Inflammatory macrophage treated with lipopolysaccharide for 4 hours (primary cell): ENCODE data around the gene RSPH1.
"Not testable (repeated sequence)": the region's sequence is repeated elsewhere in the genome, so short reads cannot be mapped to it uniquely, and the experiment has no call there.

ENCODE experiments used
- DNase-seq: peaks from one replicate; pipeline ENCODE4 v3.0.0-alpha.2; 2020

The RSPH1 gene

GRCh38 chr21:42480736-42481135, 15.3 kb downstream of the RSPH1 start:
- DNase-seq = no peak

DNA sequence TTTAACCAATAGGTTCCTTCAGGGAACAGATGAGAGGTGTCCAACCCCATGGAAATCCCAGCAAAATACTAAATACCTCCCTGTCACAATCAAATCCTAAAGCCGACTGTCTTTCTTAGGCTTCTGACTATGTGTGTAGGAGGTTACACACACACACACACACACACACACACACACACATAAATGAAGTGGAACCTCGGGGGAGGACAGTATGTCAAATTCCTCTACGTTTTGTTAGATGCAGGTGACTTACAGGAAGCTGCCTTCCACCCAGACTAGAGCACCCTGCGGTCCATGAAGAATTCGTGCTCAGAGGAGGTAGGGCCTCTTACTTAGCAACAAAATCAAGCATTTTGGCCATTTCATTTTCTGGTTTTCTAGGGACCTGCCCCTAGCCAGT, 16.4 kb downstream of the RSPH1 start:
- no peak for DNase-seq

DNA sequence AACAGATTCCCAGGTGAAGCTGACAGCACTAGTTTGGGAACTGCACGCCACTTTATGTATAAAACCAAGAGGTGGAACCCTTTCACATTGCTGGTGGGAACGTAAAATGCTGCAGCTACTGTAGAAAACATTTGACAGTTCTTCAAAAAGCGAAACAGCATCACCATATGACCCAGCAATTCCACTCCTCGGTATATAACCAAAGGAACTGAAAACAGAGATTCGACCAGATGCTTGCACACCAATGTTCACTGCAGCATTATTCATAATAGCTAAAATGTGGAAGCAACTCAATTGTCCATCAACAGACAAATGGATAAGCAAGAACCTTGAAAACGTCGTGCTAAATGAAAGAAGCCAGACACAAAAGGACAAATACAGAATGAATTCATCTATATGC, 17.5 kb downstream of the RSPH1 start:
- no peak for DNase-seq

GRCh38 chr21:42476388-42477331, 19.4 kb downstream of the RSPH1 start:
- no peak for DNase-seq

DNA sequence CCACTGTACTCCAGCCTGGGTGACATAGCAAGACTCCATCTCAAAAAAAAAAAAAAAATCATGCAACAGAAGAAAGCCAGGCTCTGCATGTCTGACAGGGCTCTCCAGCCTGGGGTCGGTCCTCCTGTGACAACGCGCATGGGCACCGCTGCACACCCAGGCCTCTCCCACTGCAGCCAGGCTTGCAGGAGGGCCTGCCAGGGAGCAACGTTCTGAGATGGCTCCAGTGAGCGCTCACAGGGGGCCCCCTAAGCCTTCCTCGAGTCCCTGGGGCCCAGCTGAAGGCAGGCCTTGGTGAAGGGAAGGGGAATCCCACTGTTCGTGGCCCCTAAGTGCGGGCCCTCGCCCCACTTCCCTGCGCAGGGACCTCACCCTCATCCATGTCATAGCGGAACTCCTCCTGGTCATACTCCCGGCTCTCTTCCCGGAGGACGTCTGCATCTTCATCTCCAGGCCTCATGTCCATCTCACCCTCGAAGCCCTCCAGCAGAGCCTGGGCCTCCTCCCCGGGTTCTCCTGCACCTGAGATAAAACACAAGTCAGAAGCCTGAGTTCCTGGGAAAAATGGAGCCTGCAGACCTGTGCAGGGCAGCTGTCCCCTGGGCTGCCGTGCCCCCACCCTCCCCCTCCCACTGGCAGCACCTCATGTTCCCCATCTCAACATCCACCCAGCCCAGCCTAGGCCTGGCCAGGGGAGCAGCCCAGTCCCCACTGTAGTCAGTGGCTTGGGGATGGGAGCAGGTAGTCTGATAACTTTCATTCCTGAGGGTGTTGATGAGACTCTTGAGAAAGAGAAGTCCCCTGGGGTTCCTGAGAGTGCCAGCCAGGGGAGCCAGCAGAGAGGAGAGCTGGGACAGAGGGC, 20.3 kb downstream of the RSPH1 start:
- no peak for DNase-seq

DNA sequence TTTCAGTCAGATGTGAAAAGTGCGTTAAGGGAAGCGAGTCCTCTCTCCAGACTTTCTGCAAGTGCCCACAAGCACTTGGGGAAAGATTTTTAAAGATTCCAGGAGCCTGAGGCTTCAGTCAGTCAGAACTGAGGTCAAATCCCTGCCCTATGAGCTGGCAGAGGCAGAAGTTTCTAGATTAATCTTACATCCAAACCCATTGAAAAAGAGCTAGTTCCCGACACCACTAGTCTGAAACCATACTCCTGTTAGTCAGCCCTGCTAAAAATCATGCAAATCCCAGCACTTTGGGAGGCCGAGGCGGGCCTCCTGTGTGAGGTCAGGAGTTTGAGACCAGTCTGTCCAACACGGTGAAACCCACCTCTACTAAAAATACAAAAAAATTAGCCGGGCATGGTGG, 21.0 kb downstream of the RSPH1 start:
- DNase-seq = no peak

DNA sequence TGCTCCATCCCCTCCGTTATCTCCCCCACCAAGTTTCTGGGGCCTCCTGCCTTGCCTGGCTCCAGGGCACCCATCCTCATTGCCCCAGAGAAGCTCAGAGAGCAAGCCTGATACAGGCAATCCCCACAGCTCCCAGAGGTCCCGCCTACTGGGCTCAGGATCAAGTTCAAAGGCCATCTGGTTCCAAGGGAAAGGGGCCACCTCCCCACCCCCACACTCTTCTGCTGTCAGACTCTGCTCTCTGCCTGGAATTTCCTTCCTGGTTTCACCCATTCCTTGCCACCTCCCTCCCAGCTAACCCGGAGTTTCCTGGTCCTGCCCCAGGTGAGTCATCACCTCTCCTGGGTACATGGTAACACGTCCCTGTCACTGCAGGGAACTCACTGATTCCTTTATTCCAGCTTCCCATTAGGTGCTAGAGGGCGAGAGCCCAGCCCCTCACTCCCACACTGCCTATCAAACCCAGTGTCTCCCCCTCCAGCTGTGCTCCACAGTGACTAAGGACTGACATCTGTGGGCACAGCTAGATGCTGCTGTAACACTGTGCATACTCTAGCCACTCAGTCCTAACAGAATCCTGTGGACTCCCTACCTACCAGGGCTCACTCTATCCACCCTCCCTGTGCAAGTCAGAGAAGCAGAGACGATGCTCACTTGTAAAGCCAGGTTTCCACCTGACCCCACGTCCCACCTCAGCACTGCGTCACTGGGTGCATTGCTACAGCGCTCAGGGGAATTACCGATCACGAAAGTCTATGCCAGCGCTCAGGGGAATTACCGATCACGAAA, 21.8 kb downstream of the RSPH1 start:
- no peak for DNase-seq

DNA sequence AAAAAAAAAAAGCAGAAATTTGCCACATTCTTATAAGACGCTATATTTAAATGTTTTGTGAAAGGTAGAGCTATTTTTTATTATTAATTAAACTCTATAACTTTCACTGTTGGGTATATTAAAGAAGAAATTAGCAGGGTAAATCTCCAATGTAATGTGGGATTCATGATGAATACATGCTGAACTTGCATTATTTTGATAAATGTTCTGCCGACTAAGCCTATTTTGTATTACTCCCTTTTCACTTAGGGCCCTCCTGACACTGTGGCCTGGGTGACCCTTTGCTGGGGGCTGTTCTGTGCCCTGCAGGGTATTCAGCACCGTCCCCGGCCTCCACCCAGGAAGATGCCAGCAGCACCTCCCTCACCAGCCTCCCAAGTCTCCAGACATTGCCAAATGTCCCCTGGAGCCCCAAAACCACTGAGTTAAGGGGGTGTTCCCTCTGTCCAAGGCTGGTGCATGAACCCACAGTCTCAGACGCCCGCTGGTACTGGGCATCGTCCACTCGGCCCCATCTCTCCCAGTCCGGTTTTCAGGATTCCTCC, 22.5 kb downstream of the RSPH1 start:
- DNase-seq = no peak

DNA sequence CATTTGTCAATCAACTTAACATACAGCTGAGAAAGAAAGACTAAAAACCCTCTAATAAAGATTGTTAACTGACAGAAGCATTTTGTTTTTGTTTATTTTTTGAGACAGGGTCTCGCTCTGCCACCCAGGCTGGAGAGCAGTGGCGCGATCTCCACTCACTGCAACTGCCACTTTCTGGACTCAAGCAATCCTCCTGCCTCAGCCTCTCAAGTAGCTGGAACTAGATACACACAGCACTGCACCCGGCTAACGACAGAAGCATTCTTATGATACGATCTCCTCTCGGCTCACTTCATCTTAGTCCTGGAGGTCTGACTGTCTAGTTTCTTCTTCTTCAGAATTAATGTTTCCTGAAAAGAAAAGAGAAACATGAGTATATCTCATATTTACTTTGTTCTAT, 23.5 kb downstream of the RSPH1 start:
- no peak for DNase-seq

- no peak for DNase-seq
These were observed 24.2 kb downstream of the RSPH1 start for GRCh38 chr21:42471716-42472330.

GRCh38 chr21:42471206-42471605, 24.8 kb downstream of the RSPH1 start:
- no peak for DNase-seq

DNA sequence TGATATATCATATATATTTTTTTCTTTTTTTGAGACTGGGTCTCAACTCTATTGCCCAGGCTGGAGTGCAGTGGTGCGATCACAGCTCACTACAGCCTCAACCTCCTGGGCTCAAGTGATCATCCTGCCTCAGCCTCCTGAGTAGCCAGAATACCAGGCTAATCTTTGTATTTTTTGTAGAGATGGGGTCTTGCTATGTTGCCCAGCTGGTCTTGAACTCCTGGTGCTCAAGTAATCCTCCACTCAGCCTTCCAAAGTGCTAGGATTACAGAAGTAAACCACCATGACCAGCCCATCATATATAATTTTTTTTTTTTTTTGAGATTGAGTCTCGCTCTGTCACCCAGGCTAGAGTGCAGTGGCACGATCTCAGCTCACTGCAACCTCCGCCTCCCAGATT, 26.3 kb downstream of the RSPH1 start:
- DNase-seq = not testable (repeated sequence)

GRCh38 chr21:42469272-42469671, 26.8 kb downstream of the RSPH1 start:
- no peak for DNase-seq

DNA sequence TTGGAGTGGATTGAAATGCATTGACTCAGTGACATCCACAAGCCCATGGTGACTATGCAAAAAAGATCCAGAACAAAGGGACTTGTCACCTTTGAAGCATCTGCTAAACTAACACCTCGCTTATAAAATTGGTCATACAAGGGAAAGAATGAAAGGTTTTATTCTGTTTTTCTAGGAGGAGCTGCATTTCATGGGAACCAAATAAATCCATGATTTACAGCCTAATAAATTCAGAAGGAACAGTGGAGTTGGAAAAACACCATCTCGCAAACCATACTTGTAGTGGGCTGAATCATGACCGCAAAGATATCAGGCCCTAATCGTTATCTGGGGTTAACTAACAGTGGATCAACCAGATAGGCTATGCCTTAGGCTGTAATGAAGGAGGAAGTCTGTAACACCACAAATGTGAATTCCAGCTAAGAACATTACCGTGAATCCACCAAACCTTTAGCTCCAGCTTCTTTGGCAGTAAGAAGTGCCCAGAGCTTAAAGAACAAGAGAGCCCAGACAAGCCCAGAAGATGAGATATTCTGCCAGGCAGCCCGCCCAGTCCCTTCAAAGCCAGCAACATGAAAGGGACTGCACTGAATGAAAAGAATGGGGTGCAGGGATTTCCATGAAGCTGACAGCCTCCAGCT, 27.4 kb downstream of the RSPH1 start:
- DNase-seq = no peak

DNA sequence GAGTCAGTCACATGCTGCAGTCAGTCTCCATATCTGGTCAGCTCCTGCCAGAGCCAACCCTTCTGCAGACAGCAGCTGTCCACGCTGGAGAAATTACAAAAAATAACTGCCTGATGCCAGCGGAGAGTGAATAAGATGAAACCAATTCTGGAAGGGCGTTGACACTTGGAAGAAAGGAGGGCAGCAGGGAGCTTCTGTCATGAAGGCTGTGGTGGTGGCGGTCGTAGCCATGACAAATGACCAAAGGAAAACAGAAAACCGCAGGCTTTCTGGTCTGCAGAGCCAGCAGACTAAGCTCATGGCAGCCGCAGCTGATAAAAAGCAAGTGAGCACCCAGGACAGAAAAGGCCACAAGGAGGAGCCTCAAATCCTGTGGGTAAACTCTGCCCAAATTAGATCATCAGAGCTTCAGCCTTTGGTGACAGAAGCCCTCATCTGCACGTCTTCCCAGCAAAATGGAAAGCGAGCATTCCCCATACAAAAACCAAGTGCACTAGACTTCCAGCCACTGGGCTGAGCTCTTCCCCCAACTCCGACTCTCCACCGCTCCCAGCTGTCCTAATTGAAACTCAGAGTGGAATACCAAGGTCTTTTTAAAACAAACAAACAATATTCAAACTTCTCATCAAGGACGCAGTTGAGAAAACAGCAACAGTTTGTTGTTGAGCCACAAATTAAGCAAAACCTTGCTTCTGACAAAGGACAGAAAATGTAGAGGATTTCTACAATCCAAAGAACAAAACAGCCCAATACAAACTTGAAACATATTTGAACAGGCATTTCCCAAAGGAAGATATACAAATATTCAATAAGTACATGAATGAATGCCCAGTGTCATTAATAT, 28.7 kb downstream of the RSPH1 start:
- peak; percentile 64 for DNase-seq

DNA sequence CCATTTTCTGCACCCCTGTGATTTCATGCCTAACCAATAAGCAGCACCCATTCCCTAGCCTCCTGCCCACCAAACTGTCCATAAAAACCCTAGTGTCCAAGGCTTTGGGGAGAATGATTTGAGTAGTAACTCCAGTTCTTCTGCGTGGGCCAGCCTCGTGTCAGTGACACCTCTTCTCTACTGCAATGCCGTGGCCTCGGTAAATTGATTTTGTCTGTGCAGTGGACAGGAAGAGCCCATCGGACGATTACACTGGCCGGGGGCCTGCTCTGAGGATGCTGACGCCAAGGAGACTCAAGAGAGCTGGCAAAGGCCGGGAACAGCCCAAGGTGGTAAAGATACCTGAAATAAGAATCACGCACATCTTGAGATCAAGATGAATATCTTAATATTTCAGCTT, 29.3 kb downstream of the RSPH1 start:
- no peak for DNase-seq

- DNase-seq = peak; percentile 33
These were observed 30.3 kb downstream of the RSPH1 start for GRCh38 chr21:42465803-42466127.

DNA sequence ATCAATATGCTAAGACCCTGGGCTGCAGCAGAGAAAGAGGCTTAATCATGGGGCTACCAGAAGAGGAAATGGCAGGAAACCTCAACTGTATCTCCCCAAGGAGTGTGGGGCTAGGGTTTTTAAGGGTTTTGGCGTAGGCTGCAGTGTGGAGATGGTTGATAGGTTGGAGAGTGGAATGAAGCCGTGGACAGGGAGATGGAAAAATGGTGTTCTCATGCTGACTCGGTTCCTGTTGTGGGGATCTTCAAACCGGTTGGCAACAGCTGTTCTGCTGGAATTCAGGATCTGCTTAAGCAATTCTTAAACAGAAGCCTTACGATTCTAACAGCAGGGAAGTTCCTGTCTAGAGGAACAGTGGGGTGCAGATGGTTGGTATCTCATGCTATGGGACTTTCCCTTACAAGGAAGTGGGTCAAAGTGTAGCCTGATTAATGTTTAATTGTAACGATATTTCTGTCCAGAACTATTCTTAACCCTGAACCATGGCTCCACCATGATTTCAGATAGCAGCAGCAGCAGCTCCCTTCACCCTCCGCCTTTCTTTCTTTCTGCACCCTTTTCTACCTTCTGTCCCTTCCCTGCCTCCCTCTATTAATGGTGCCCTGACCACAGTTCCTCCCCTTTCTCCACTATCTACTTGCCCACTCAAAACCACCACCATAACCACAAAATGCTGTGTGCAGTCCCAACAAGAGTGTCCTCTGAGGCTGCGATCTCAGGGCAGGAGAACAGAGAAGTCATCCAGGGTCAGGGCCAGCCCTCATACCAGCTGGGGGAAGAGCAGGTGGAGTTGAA, 30.8 kb downstream of the RSPH1 start:
- peak; percentile 72 for DNase-seq

- DNase-seq = peak; percentile 61
These were observed 32.0 kb downstream of the RSPH1 start for GRCh38 chr21:42463861-42464515.
